B cell (primary cell): ENCODE measurements around the gene MAPK8. TPM values are rescaled to one million over a fixed set of nuclear protein-coding genes. Genes with fewer than 3 reads are reported as not detected.

ENCODE experiments used
- ATAC-seq: fragments of 200-7000 bp; cut with Tn5 transposase; one replicate; pipeline ENCODE4 v1.10.0; 2021; ENCODE audit warnings: low read depth, mild to moderate bottlenecking, moderate number of reproducible peaks, moderate library complexity
- CTCF ChIA-PET: fragments of 350-600 bp; sonication (Branson Sonifier 250); formaldehyde crosslinking; loops from one replicate; lab custom pipeline; 2021; ENCODE audit warnings: antibody characterized with exemption, inconsistent platforms; lab: Charles Lee
- POLR2A ChIA-PET: fragments of 350-600 bp; sonication (Branson Sonifier 250); formaldehyde crosslinking; loops from one replicate; lab custom pipeline; 2021; ENCODE audit warnings: antibody characterized with exemption; lab: Charles Lee
- DNase-seq: peaks from one replicate; pipeline ENCODE4 v3.0.0; 2013
- H2AFZ ChIP-seq: 2 replicates; pipeline ENCODE4 v1.6.1; 2012; ENCODE audit warnings: mild to moderate bottlenecking, low read depth, low read length; ENCODE audit not compliant: insufficient read depth, poor library complexity, severe bottlenecking
- H3K27ac ChIP-seq, 2 donors: 1 replicate in 1 of 2; 2 replicates in 1 of 2; pipeline ENCODE4 v1.5.1; 2012 to 2013; ENCODE audit warnings: low read length in 2 of 2, mild to moderate bottlenecking in 2 of 2, moderate library complexity in 1 of 2
- H3K27me3 ChIP-seq, 4 experiments: fragments of 200-600 bp in 1 of 4; sonication (generic) in 1 of 4; replicated peaks in 1 of 4; 1 replicate in 2 of 4; 2 replicates in 2 of 4; pipeline versions ENCODE4 v1.6.1 to v1.7.0; 2013 to 2016; ENCODE audit warnings: low read length in 3 of 4, mild to moderate bottlenecking in 2 of 4, mixed read lengths in 1 of 4, moderate library complexity in 1 of 4; ENCODE audit not compliant: insufficient read depth in 4 of 4, control insufficient read depth in 3 of 4; ENCODE audit errors: control extremely low read depth in 1 of 4
- H3K36me3 ChIP-seq, 2 experiments: replicated peaks in 1 of 2; 1 replicate in 1 of 2; 2 replicates in 1 of 2; pipeline versions ENCODE4 v1.6.1 to v1.7.1; 2013; ENCODE audit warnings: low read length in 1 of 2; ENCODE audit not compliant: insufficient read depth in 2 of 2, control insufficient read depth in 1 of 2; ENCODE audit errors: control extremely low read depth in 1 of 2, extremely low read depth in 1 of 2
- H3K4me1 ChIP-seq, 2 donors: fragments of 200-600 bp in 1 of 2; sonication (generic) in 1 of 2; 1 replicate in 1 of 2; 2 replicates in 1 of 2; pipeline versions ENCODE4 v1.5.1 to v1.6.1; 2013 to 2017; ENCODE audit warnings: low read length in 2 of 2; ENCODE audit not compliant: control insufficient read depth in 2 of 2, insufficient read depth in 2 of 2
- H3K4me2 ChIP-seq: replicated peaks from 2 replicates; pipeline ENCODE3; 2012; ENCODE audit warnings: mild to moderate bottlenecking, low read depth, low read length; ENCODE audit not compliant: poor library complexity, severe bottlenecking
- H3K4me3 ChIP-seq, 5 experiments: fragments of 200-600 bp in 1 of 5; sonication (generic) in 1 of 5; 1 replicate in 3 of 5; 2 replicates in 2 of 5; pipeline versions ENCODE4 v1.5.1 to v1.7.0; 2011 to 2016; ENCODE audit warnings: low read length in 4 of 5, mild to moderate bottlenecking in 4 of 5, low read depth in 2 of 5, control low read depth in 1 of 5, moderate library complexity in 1 of 5; ENCODE audit not compliant: insufficient read depth in 1 of 5; ENCODE audit errors: control extremely low read depth in 1 of 5, extremely low read depth in 1 of 5
- H3K79me2 ChIP-seq: fragments of 200-600 bp; sonication (generic); one replicate; pipeline ENCODE4 v1.6.0; 2016; ENCODE audit warnings: low read length; ENCODE audit not compliant: control insufficient read depth, insufficient read depth
- H3K9ac ChIP-seq: fragments of 200-600 bp; sonication (generic); 2 replicates; pipeline ENCODE4 v1.6.1; 2017; ENCODE audit warnings: mild to moderate bottlenecking, low read length, moderate library complexity
- H3K9me3 ChIP-seq, 3 donors: one replicate each; pipeline versions ENCODE4 v1.6.1 to v1.7.1; 2013; ENCODE audit warnings: low read length in 2 of 3; ENCODE audit not compliant: control insufficient read depth in 2 of 3, insufficient read depth in 1 of 3; ENCODE audit errors: control extremely low read depth in 1 of 3
- H4K20me1 ChIP-seq: 2 replicates; pipeline ENCODE4 v1.6.0; 2012; ENCODE audit warnings: mild to moderate bottlenecking, low read length; ENCODE audit not compliant: insufficient read depth, control insufficient read depth, poor library complexity, severe bottlenecking
- H3K27ac Mint-ChIP-seq: one replicate; pipeline ENCODE4 v1.8.0; 2021; ENCODE audit warnings: mixed read lengths
- H3K27me3 Mint-ChIP-seq: one replicate; pipeline ENCODE4 v1.8.0; 2021; ENCODE audit warnings: mixed read lengths
- H3K4me1 Mint-ChIP-seq: one replicate; pipeline ENCODE4 v1.8.0; 2021; ENCODE audit warnings: mixed read lengths
- H3K4me3 Mint-ChIP-seq: one replicate; pipeline ENCODE4 v1.8.0; 2021; ENCODE audit warnings: mixed read lengths
- H3K9me3 Mint-ChIP-seq: one replicate; pipeline ENCODE4 v1.8.0; 2022; ENCODE audit warnings: mixed read lengths; ENCODE audit not compliant: insufficient read depth
- EZH2 ChIP-seq: IDR thresholded peaks from 2 replicates; pipeline ENCODE4 v1.6.1; 2012; ENCODE audit warnings: borderline replicate concordance, low read depth, mild to moderate bottlenecking, moderate library complexity, low read length; ENCODE audit not compliant: insufficient read depth, poor library complexity, severe bottlenecking
- WGBS: methylation state at CpG from one replicate; pipeline ENCODE4 v1.1.5; 2013; ENCODE audit warnings: missing lambda C conversion rate; ENCODE audit not compliant: insufficient coverage; 5-methylcytosine and 5-hydroxymethylcytosine counted together
- intact Hi-C: fragments of 100-400 bp; cut with micrococcal nuclease; formaldehyde crosslinking; loops from one replicate; pipeline ENCODE4 v1.10.0; 2022
- polyA plus RNA-seq: library from polyadenylated mRNA; depleted of rRNA; stranded (reverse); fragments of >200 nt; gene quantifications from 2 replicates; pipeline ENCODE4 v1.2.3, GENCODE V29; 2012
- total RNA-seq, 2 donors: library from RNA; stranded (reverse); fragments of 120-200 nt in 1 of 2; gene quantifications; 1 replicate in 1 of 2; 2 replicates in 1 of 2; pipeline versions ENCODE4 v1.2.3 to v1.2.4, GENCODE V29; 2013 to 2022
- TF ChIP-seq, protein P1 (sequence below): fragments of 200-600 bp; IDR thresholded peaks from one replicate; pipeline ENCODE4 v1.8.0; 2022; ENCODE audit warnings: antibody characterized with exemption, mild to moderate bottlenecking

The MAPK8 gene
- total and polyA plus RNA-seq, 2 donors (not counting 1 experiment from before 2014, with no cell fraction given), result 13.7 to 40.0 TPM

DNA sequence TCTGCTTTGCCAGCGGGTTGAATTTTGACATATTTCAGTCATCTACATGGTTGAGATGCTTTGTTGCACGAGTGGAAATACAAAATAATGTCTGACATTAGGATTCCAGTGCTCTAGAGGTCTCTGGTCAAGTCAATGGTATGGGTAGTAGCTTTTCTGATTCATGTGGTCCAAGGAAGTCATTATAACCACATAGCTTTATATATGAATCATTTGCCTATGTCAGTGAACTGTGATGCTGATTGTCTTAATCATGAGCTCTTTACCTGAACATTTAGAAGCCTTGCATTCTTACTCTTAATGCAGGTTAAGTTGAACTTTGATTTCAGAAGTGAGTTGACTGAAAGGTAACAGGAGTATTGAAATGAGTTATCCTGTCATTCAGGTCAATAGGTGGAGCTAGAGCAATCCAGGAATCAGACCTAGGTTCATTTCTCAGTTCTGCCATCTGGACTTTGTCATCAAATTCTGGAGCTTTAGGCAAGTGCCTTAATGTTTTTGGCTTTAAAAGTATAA is 3.3 kb downstream of the MAPK8 start:
- no peak overlapping the region for H3K4me3 ChIP-seq
- no peak overlapping the region for H3K4me2 ChIP-seq
- no peak overlapping the region for H3K4me3 Mint-ChIP-seq
- H3K27me3 Mint-ChIP-seq, result no peaks in the 10 kb centered on the region
- H3K9me3 Mint-ChIP-seq, result no peaks in the 10 kb centered on the region
- no peaks in the 10 kb centered on the region for H3K27me3 ChIP-seq
- H3K9ac ChIP-seq, result no peak overlapping the region
- CTCF ChIA-PET, result interaction anchor here (1.3 to 1.9 kb wide), 3 partner anchors 19 to 349 kb away, joined by 4 to 5 read pairs (median 5); no protein-coding TSS in a partner anchor
- POLR2A ChIA-PET, result no interaction called here
- peaks cover 48% of the 10 kb centered on the region for H3K79me2 ChIP-seq
- peaks cover 40% of the 10 kb centered on the region for H3K4me1 Mint-ChIP-seq
- intact Hi-C loops, result loop anchor here (5.0 to 10.0 kb wide), 2 partner anchors 348 to 875 kb away; partner anchors contain the start of gene TMEM273
- H4K20me1 ChIP-seq, result peaks cover 33% of the 10 kb centered on the region
- no peak overlapping the region for H3K27ac ChIP-seq
- peak overlapping the region; percentile 28 for H3K27ac Mint-ChIP-seq
- H3K4me1 ChIP-seq, result peaks cover 6 to 20% of the 10 kb centered on the region in 2 donors
- ATAC-seq, result no peak
- no peak for TF ChIP-seq EZH2
- TF ChIP-seq, protein P1, sequence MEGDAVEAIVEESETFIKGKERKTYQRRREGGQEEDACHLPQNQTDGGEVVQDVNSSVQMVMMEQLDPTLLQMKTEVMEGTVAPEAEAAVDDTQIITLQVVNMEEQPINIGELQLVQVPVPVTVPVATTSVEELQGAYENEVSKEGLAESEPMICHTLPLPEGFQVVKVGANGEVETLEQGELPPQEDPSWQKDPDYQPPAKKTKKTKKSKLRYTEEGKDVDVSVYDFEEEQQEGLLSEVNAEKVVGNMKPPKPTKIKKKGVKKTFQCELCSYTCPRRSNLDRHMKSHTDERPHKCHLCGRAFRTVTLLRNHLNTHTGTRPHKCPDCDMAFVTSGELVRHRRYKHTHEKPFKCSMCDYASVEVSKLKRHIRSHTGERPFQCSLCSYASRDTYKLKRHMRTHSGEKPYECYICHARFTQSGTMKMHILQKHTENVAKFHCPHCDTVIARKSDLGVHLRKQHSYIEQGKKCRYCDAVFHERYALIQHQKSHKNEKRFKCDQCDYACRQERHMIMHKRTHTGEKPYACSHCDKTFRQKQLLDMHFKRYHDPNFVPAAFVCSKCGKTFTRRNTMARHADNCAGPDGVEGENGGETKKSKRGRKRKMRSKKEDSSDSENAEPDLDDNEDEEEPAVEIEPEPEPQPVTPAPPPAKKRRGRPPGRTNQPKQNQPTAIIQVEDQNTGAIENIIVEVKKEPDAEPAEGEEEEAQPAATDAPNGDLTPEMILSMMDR, result peak; percentile 39
- WGBS, result 100% methylated on average over 1 of the region's 2 CpGs
- no peaks in the 10 kb centered on the region for H3K36me3 ChIP-seq
- H2AFZ ChIP-seq, result no peak overlapping the region
- peak; percentile 43 for DNase-seq
- no peaks in the 10 kb centered on the region for H3K9me3 ChIP-seq

DNA sequence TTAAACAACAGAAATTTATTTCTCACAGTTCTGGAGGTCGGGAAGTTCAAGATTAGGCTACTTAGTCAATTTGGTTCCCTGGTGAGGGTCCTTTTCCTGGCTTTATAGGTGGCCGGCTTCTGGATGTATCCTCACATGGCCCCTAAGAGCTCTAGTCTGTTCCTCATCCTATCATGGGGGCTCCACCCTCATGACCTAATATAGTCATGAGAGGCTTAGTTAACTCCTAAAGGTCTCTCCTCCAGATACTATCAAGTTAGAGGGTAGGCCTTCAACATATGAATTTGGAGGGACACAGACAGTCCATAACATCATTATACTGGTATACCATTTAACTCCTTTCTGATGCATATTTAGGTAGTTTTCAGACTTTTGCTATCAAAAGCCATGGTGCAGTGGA is 7.6 kb downstream of the MAPK8 start:
- Histone ChIP-seq H3K79me2 (peaks cover 85% of the 10 kb centered on the region), H2AFZ (no peak overlapping the region), H3K27me3 (no peaks in the 10 kb centered on the region), H3K4me2 (no peak overlapping the region), H3K36me3 (no peaks in the 10 kb centered on the region), H4K20me1 (peaks cover 45% of the 10 kb centered on the region), H3K27ac (no peak overlapping the region), H3K4me3 (no peak overlapping the region), H3K4me1 (peaks cover 0 to 14% of the 10 kb centered on the region in 2 donors), H3K9ac (no peak overlapping the region), H3K9me3 (no peaks in the 10 kb centered on the region)
- Mint-ChIP-seq H3K9me3 (no peaks in the 10 kb centered on the region), H3K27ac (no peak overlapping the region), H3K27me3 (no peaks in the 10 kb centered on the region), H3K4me1 (peaks cover 26% of the 10 kb centered on the region), H3K4me3 (no peak overlapping the region)
- ATAC-seq, result no peak
- ChIA-PET POLR2A (no interaction called here), CTCF (no interaction called here)
- WGBS, result 100% methylated on average over 1 of the region's 2 CpGs
- intact Hi-C loops, result no loop called here
- no peak for TF ChIP-seq EZH2
- DNase-seq, result no peak
